ENCODE results near the gene IDNK.

Gene IDNK

GRCh38 chr9:83649080-83649479 lies 26.1 kb downstream of the IDNK start:
- TF ChIP-seq, protein P1, sequence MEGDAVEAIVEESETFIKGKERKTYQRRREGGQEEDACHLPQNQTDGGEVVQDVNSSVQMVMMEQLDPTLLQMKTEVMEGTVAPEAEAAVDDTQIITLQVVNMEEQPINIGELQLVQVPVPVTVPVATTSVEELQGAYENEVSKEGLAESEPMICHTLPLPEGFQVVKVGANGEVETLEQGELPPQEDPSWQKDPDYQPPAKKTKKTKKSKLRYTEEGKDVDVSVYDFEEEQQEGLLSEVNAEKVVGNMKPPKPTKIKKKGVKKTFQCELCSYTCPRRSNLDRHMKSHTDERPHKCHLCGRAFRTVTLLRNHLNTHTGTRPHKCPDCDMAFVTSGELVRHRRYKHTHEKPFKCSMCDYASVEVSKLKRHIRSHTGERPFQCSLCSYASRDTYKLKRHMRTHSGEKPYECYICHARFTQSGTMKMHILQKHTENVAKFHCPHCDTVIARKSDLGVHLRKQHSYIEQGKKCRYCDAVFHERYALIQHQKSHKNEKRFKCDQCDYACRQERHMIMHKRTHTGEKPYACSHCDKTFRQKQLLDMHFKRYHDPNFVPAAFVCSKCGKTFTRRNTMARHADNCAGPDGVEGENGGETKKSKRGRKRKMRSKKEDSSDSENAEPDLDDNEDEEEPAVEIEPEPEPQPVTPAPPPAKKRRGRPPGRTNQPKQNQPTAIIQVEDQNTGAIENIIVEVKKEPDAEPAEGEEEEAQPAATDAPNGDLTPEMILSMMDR (IDR thresholded peaks at IDR 0.05): peak; percentile 83
- Histone ChIP-seq H3K4me1 (ENCODE audit: control insufficient read depth in 1 of 2, insufficient read depth in 1 of 2, low read depth in 1 of 2, low read length in 1 of 2) (no peaks in the 10 kb centered on the region), H3K4me3 (ENCODE audit: low read depth in 1 of 2, low read length in 1 of 2) (no peak overlapping the region), H3K36me3 (peaks cover 18% of the 10 kb centered on the region), H3K9me3 (no peaks in the 10 kb centered on the region), H3K27me3 (no peaks in the 10 kb centered on the region), H3K27ac (no peak overlapping the region)

DNA sequence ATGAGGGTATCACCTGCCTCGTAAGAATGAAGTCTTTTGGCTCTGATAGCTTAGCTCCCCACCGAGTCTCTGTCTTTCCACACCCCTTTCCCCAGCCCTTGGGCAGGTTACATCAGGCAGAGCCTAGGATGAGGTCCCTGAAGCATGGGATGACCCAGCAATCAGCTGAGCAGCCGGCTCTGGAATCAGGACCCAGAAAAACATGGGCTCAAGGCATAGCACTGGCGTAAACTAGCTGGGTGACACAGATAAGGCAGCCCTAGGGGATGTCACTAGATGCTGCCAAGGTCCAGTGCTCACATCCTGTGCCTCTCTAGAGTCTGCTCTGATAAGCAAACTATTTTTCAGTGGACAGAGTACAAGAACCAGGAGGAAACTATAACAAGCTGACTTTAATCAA lies 26.6 kb downstream of the IDNK start:
- no peak overlapping the region for H3K4me3 ChIP-seq (ENCODE audit: low read depth in 1 of 2, low read length in 1 of 2)
- H3K9me3 ChIP-seq: no peaks in the 10 kb centered on the region
- peaks cover 20% of the 10 kb centered on the region for H3K36me3 ChIP-seq
- no peak overlapping the region for H3K27ac ChIP-seq
- no peaks in the 10 kb centered on the region for H3K4me1 ChIP-seq (ENCODE audit: control insufficient read depth in 1 of 2, insufficient read depth in 1 of 2, low read depth in 1 of 2, low read length in 1 of 2)
- no peaks in the 10 kb centered on the region for H3K27me3 ChIP-seq
- TF ChIP-seq, protein P1 (IDR thresholded peaks at IDR 0.05): no peak

DNA sequence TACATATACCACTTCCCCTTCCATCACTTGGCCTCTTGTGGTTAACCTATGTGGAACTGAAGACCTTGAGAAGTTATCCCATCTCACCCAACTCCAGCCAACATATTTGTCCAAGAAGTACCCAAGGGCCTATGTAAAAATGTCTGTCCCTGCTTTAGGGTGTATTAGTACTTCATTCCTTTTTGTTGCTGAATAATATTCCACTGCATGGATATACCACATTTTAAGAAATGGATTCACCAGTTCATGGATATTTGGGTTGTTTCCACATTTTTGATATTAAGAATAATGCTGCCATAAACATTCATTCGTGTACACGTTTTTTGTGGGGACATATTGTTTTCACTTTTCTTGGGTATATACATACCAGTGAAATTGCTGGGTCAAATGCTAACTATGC lies 28.6 kb downstream of the IDNK start:
- H3K4me3 ChIP-seq (ENCODE audit: low read depth in 1 of 2, low read length in 1 of 2): no peak overlapping the region
- no peak overlapping the region for H3K27ac ChIP-seq
- no peaks in the 10 kb centered on the region for H3K9me3 ChIP-seq
- TF ChIP-seq, protein P1 (IDR thresholded peaks at IDR 0.05): no peak
- H3K27me3 ChIP-seq: no peaks in the 10 kb centered on the region
- no peaks in the 10 kb centered on the region for H3K4me1 ChIP-seq (ENCODE audit: control insufficient read depth in 1 of 2, insufficient read depth in 1 of 2, low read depth in 1 of 2, low read length in 1 of 2)
- H3K36me3 ChIP-seq: peaks cover 34% of the 10 kb centered on the region

- TF ChIP-seq, protein P1 (IDR thresholded peaks at IDR 0.05): no peak
- peaks cover 43% of the 10 kb centered on the region for H3K36me3 ChIP-seq
- no peak overlapping the region for H3K27ac ChIP-seq
- no peak overlapping the region for H3K4me3 ChIP-seq (ENCODE audit: low read depth in 1 of 2, low read length in 1 of 2)
- H3K9me3 ChIP-seq: no peaks in the 10 kb centered on the region
- H3K27me3 ChIP-seq: no peaks in the 10 kb centered on the region
- no peaks in the 10 kb centered on the region for H3K4me1 ChIP-seq (ENCODE audit: control insufficient read depth in 1 of 2, insufficient read depth in 1 of 2, low read depth in 1 of 2, low read length in 1 of 2)
Observed at GRCh38 chr9:83652433-83652832, 29.5 kb downstream of the IDNK start.

- Histone ChIP-seq H3K36me3 (peaks cover 61% of the 10 kb centered on the region), H3K4me1 (ENCODE audit: control insufficient read depth in 1 of 2, insufficient read depth in 1 of 2, low read depth in 1 of 2, low read length in 1 of 2) (no peaks in the 10 kb centered on the region), H3K27me3 (no peaks in the 10 kb centered on the region), H3K27ac (no peak overlapping the region), H3K9me3 (no peaks in the 10 kb centered on the region), H3K4me3 (ENCODE audit: low read depth in 1 of 2, low read length in 1 of 2) (no peak overlapping the region)
- TF ChIP-seq, protein P1 (IDR thresholded peaks at IDR 0.05): no peak
Observed at GRCh38 chr9:83655433-83655832, 32.5 kb downstream of the IDNK start.
